ENCODE measurements around the gene TSPYL6. TPM values are rescaled to one million over a fixed set of nuclear protein-coding genes. Genes with fewer than 3 reads are reported as not detected.

The TSPYL6 gene
- total and polyA plus RNA-seq, 2 donors (not counting 3 experiments of a cell fraction or from before 2014, with no cell fraction given), result 0.03 TPM; not detected in 1

- CTCF ChIA-PET, result no interaction called here
- no peaks in the 10 kb centered on the region for H3K4me1 ChIP-seq (ENCODE audit: control insufficient read depth, extremely low read depth, insufficient read depth, low read length)
- H3K4me2 ChIP-seq (ENCODE audit: insufficient read depth, low read length), result no peak overlapping the region
- no peak overlapping the region for H3K27ac ChIP-seq (ENCODE audit: insufficient read depth, low read depth, low read length)
- no peak overlapping the region for H2AFZ ChIP-seq (ENCODE audit: low read depth, low read length)
- POLR2A ChIA-PET, result no interaction called here
- H3K36me3 ChIP-seq (ENCODE audit: control insufficient read depth in 2 of 2, extremely low read depth in 1 of 2, insufficient read depth in 2 of 2, low read length in 2 of 2), result no peaks in the 10 kb centered on the region
- H3K9me1 ChIP-seq (replicated peaks; ENCODE audit: control insufficient read depth, extremely low read depth, insufficient read depth, low read length), result no peaks in the 10 kb centered on the region
- H3K79me2 ChIP-seq (ENCODE audit: control insufficient read depth, insufficient read depth, low read length), result no peaks in the 10 kb centered on the region
- intact Hi-C loops (cut with micrococcal nuclease) (no loop called here), dilution Hi-C loops (cut with MboI; ENCODE audit: extremely low pct_ligation_motif_present, low sequenced_read_pairs) (no loop called here)
- TF ChIP-seq POLR2A (IDR thresholded peaks at IDR 0.05; ENCODE audit: low read depth, low read length), result no peak
- TF ChIP-seq CTCF (IDR thresholded peaks at IDR 0.05; ENCODE audit: extremely low read depth in 1 of 2, insufficient read depth in 1 of 2, low read depth in 1 of 2, low read length in 2 of 2), result no peak
- TF ChIP-seq MYC (IDR thresholded peaks at IDR 0.05; ENCODE audit: low read depth, low read length), result no peak
- no peak for TF ChIP-seq JUN (IDR thresholded peaks at IDR 0.05; ENCODE audit: borderline replicate concordance, insufficient read depth, insufficient read length, low read depth)
- no peak for TF ChIP-seq EZH2 (IDR thresholded peaks at IDR 0.05; ENCODE audit: borderline replicate concordance, low read depth, low read length, severe bottlenecking)
- no peak for TF ChIP-seq GATA2 (IDR thresholded peaks at IDR 0.05; ENCODE audit: insufficient read depth, insufficient read length, low read depth, low read length)
- DNase-seq (ENCODE audit: low read depth, low spot score) (no peak), FAIRE-seq (no peak)
- no peak overlapping the region for H3K4me3 ChIP-seq (replicated peaks in 1 of 3; ENCODE audit: insufficient read depth in 1 of 3, low read depth in 1 of 3, low read length in 3 of 3)
- no peaks in the 10 kb centered on the region for H3K9me3 ChIP-seq (replicated peaks; ENCODE audit: control insufficient read depth, insufficient read depth, low read length)
- no peak overlapping the region for H3K9ac ChIP-seq (replicated peaks; ENCODE audit: extremely low read depth, insufficient read depth, low read length)
- H4K20me1 ChIP-seq (replicated peaks; ENCODE audit: control insufficient read depth, extremely low read depth, insufficient read depth, low read length), result no peaks in the 10 kb centered on the region
- no peaks in the 10 kb centered on the region for H3K27me3 ChIP-seq (ENCODE audit: control insufficient read depth in 2 of 2, insufficient read depth in 2 of 2, low read length in 2 of 2)
- no TSS peak for BruUV-seq (replicated peaks)
Measured at GRCh38 chr2:54287532-54287931, 31.5 kb upstream of the TSPYL6 start.

GRCh38 chr2:54285451-54285850 is 29.4 kb upstream of the TSPYL6 start:
- Histone ChIP-seq H3K4me2 (ENCODE audit: insufficient read depth, low read length) (no peak overlapping the region), H3K9me1 (replicated peaks; ENCODE audit: control insufficient read depth, extremely low read depth, insufficient read depth, low read length) (no peaks in the 10 kb centered on the region), H3K79me2 (ENCODE audit: control insufficient read depth, insufficient read depth, low read length) (no peaks in the 10 kb centered on the region), H3K27ac (ENCODE audit: insufficient read depth, low read depth, low read length) (no peak overlapping the region), H3K4me1 (ENCODE audit: control insufficient read depth, extremely low read depth, insufficient read depth, low read length) (no peaks in the 10 kb centered on the region), H4K20me1 (replicated peaks; ENCODE audit: control insufficient read depth, extremely low read depth, insufficient read depth, low read length) (no peaks in the 10 kb centered on the region), H3K9ac (replicated peaks; ENCODE audit: extremely low read depth, insufficient read depth, low read length) (no peak overlapping the region), H3K27me3 (ENCODE audit: control insufficient read depth in 2 of 2, insufficient read depth in 2 of 2, low read length in 2 of 2) (peaks cover 0 to 2% of the 10 kb centered on the region in 2 experiments), H3K9me3 (replicated peaks; ENCODE audit: control insufficient read depth, insufficient read depth, low read length) (no peaks in the 10 kb centered on the region), H2AFZ (ENCODE audit: low read depth, low read length) (no peak overlapping the region), H3K36me3 (ENCODE audit: control insufficient read depth in 2 of 2, extremely low read depth in 1 of 2, insufficient read depth in 2 of 2, low read length in 2 of 2) (no peaks in the 10 kb centered on the region), H3K4me3 (replicated peaks in 1 of 3; ENCODE audit: insufficient read depth in 1 of 3, low read depth in 1 of 3, low read length in 3 of 3) (no peak overlapping the region)
- TF ChIP-seq POLR2AphosphoS5 (IDR thresholded peaks at IDR 0.05; ENCODE audit: insufficient read depth, low read depth, low read length), result no peak
- no peak for TF ChIP-seq CTCF (IDR thresholded peaks at IDR 0.05; ENCODE audit: extremely low read depth in 1 of 2, insufficient read depth in 1 of 2, low read depth in 1 of 2, low read length in 2 of 2)
- TF ChIP-seq FOS (IDR thresholded peaks at IDR 0.05; ENCODE audit: borderline replicate concordance, insufficient read depth, low read length), result no peak
- TF ChIP-seq MYC (IDR thresholded peaks at IDR 0.05; ENCODE audit: low read depth, low read length), result no peak
- TF ChIP-seq JUN (IDR thresholded peaks at IDR 0.05; ENCODE audit: borderline replicate concordance, insufficient read depth, insufficient read length, low read depth), result no peak
- no peak for TF ChIP-seq MAX (IDR thresholded peaks at IDR 0.05; ENCODE audit: insufficient read depth, insufficient read length)
- TF ChIP-seq GATA2 (IDR thresholded peaks at IDR 0.05; ENCODE audit: insufficient read depth, insufficient read length, low read depth, low read length), result no peak
- ChIA-PET CTCF (no interaction called here), POLR2A (no interaction called here)
- BruUV-seq (replicated peaks), result no TSS peak
- dilution Hi-C loops (cut with MboI; ENCODE audit: extremely low pct_ligation_motif_present, low sequenced_read_pairs) (no loop called here), intact Hi-C loops (cut with micrococcal nuclease) (no loop called here)
- FAIRE-seq (no peak), DNase-seq (ENCODE audit: low read depth, low spot score) (no peak)
